Prostate gland (tissue), 2 donors: Measurements from ENCODE around the gene SAMD5. TPM values are rescaled to one million over a fixed set of nuclear protein-coding genes. Genes with fewer than 3 reads are reported as not detected.

Experiments used
- DNase-seq: peaks from one replicate; pipeline ENCODE4 v3.0.0-alpha.2; 2019; ENCODE audit warnings: low spot score
- H3K27ac ChIP-seq, 2 donors: fragments of 200-600 bp; sonication (generic); 2 replicates each; pipeline ENCODE4 v1.5.1; 2017 to 2019
- H3K27me3 ChIP-seq: fragments of 200-600 bp; sonication (generic); replicated peaks from 2 replicates; pipeline ENCODE4 v1.5.1; 2019; ENCODE audit not compliant: insufficient read depth
- H3K36me3 ChIP-seq, 2 donors: fragments of 200-600 bp; sonication (generic); 1 replicate in 1 of 2; 2 replicates in 1 of 2; pipeline versions ENCODE4 v1.5.1 to v1.8.1; 2017 to 2019
- H3K4me1 ChIP-seq: fragments of 200-600 bp; sonication (generic); replicated peaks from 2 replicates; pipeline ENCODE4 v1.5.1; 2019
- H3K4me3 ChIP-seq, 2 donors: fragments of 200-600 bp; sonication (generic); 2 replicates each; pipeline ENCODE4 v1.5.1; 2017 to 2019
- H3K9me3 ChIP-seq: fragments of 200-600 bp; sonication (generic); 2 replicates; pipeline ENCODE4 v1.5.1; 2017
- POLR2A ChIP-seq: fragments of 450-650 bp; IDR thresholded peaks from one replicate; pipeline ENCODE4 v1.6.1; 2016; ENCODE audit warnings: antibody characterized with exemption, mild to moderate bottlenecking
- POLR2AphosphoS5 ChIP-seq: sonication (generic); formaldehyde crosslinking; IDR thresholded peaks from one replicate; pipeline ENCODE4 v1.6.1; 2017; ENCODE audit warnings: antibody characterized with exemption
- WGBS: methylation state at CpG from one replicate; pipeline ENCODE4 v1.1.5; 2018; 5-methylcytosine and 5-hydroxymethylcytosine counted together
- intact Hi-C: fragments of 100-400 bp; cut with DNase I; formaldehyde crosslinking; loops from one replicate; pipeline ENCODE4 v1.14.2; 2022
- total RNA-seq, 2 donors: library from RNA; depleted of rRNA; stranded (reverse); fragments of >200 nt; gene quantifications; one replicate each; pipeline ENCODE4 v1.1.0, GENCODE V29; 2016
- TF ChIP-seq, protein P1 (sequence below), 4 experiments: fragments of 200-600 bp in 2 of 4; fragments of 450-650 bp in 2 of 4; sonication (generic) in 2 of 4; IDR thresholded peaks; 1 replicate in 3 of 4; 2 replicates in 1 of 4; pipeline ENCODE4 v1.5.1; 2016 to 2019; ENCODE audit warnings: antibody characterized with exemption in 4 of 4, mild to moderate bottlenecking in 2 of 4, moderate library complexity in 2 of 4

SAMD5 gene
- total RNA-seq, 2 donors from 2014 or later = 2.2 to 17.0 TPM

DNA sequence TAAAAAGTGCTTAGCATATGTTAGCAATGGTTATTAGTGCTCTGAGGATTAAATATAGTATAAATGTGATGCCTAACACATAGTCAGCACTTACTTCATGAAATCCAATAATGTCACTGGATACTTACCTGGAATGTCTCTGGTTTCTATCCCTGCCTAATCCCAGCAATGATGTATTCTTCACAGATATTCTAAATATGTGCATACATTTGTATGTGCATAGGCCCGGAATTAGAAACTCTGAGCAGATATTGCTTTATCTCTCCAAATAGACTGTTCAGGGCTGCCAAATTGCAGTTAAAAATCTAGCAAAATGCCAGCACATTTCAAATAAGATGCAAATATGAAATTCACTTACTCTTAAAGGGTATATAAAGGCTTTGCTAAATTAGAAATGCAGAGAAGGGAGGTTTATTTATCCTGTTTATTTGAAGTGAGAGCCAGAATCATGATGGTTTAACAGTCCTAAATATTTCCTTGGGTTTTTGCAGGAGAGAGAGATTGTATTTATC is 81.3 kb downstream of the SAMD5 start:
- H3K4me3 ChIP-seq = no peak overlapping the region
- DNase-seq = no peak
- intact Hi-C loops = no loop called here
- H3K27ac ChIP-seq = no peak overlapping the region
- no peaks in the 10 kb centered on the region for H3K9me3 ChIP-seq
- WGBS = 93% methylated on average over 1 of the region's 1 CpG
- TF ChIP-seq POLR2A = no peak
- TF ChIP-seq, protein P1, sequence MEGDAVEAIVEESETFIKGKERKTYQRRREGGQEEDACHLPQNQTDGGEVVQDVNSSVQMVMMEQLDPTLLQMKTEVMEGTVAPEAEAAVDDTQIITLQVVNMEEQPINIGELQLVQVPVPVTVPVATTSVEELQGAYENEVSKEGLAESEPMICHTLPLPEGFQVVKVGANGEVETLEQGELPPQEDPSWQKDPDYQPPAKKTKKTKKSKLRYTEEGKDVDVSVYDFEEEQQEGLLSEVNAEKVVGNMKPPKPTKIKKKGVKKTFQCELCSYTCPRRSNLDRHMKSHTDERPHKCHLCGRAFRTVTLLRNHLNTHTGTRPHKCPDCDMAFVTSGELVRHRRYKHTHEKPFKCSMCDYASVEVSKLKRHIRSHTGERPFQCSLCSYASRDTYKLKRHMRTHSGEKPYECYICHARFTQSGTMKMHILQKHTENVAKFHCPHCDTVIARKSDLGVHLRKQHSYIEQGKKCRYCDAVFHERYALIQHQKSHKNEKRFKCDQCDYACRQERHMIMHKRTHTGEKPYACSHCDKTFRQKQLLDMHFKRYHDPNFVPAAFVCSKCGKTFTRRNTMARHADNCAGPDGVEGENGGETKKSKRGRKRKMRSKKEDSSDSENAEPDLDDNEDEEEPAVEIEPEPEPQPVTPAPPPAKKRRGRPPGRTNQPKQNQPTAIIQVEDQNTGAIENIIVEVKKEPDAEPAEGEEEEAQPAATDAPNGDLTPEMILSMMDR (IDR thresholded peaks at IDR 0.05) = no peak
- TF ChIP-seq POLR2AphosphoS5 = no peak
- no peaks in the 10 kb centered on the region for H3K27me3 ChIP-seq
- no peaks in the 10 kb centered on the region for H3K4me1 ChIP-seq
- no peaks in the 10 kb centered on the region for H3K36me3 ChIP-seq

DNA sequence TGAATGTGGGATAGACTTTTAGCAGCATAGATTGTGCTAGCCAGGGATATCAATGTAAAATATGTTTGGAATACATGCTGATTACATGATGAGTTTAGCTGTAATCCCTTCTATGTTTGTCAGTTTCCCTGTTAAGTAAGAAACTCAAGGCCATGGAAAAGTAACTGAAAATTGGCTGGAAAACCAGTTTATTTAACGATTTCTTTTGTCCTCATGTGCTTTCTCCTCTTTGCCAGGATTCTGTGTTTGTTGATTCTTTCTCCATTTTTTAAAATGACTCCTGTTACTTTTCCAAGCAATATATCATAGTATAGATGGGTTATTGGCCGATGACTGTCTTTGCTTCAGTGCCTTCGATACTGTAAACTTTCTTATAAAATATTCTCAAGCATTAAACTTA is 87.5 kb downstream of the SAMD5 start:
- Histone ChIP-seq H3K4me3 (no peak overlapping the region), H3K9me3 (no peaks in the 10 kb centered on the region), H3K27me3 (no peaks in the 10 kb centered on the region), H3K4me1 (no peaks in the 10 kb centered on the region), H3K27ac (no peak overlapping the region), H3K36me3 (no peaks in the 10 kb centered on the region)
- WGBS = 54% methylated on average over 3 of the region's 3 CpGs
- no peak for DNase-seq
- intact Hi-C loops = no loop called here
- TF ChIP-seq, protein P1 (IDR thresholded peaks at IDR 0.05) = no peak
- no peak for TF ChIP-seq POLR2AphosphoS5
- TF ChIP-seq POLR2A = no peak

DNA sequence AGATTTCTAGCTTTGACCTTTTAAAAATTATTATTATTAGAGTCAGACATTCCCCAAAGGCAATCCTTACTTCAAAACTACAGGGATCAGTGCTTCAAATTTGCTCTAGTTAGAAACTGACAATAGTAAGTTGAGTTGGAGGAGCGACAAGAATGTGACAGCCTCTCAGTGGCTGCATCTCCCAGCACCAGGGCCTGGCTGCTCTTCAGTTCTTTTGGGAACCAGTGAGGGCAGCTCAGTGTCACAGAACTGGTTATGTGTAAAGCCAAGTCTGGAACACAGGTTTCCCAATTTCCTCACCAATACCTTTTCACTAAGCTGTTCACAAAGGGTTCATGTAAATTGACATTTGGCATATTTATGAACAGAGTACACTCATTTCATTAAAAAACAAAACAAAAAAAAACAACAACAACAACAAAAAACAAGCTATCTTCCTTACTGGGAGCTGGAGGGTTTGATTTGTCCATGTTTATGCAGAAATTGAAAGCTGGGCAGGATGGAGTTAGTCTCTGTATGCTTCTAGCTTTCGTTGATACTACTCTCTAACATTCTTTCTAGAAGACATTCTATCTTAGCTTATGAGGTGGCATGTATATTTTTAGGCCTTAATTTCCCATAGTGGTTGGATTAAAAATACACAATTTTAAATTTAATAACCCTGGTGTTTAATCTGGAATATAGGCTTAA is 95.0 kb downstream of the SAMD5 start:
- no peaks in the 10 kb centered on the region for H3K9me3 ChIP-seq
- WGBS = 63% methylated on average over 2 of the region's 2 CpGs
- TF ChIP-seq, protein P1 (IDR thresholded peaks at IDR 0.05) = no peak
- TF ChIP-seq POLR2A (no peak), POLR2AphosphoS5 (no peak)
- DNase-seq = peak; percentile 11
- no peak overlapping the region for H3K27ac ChIP-seq
- H3K4me1 ChIP-seq = no peaks in the 10 kb centered on the region
- no peaks in the 10 kb centered on the region for H3K36me3 ChIP-seq
- intact Hi-C loops = no loop called here
- no peaks in the 10 kb centered on the region for H3K27me3 ChIP-seq
- no peak overlapping the region for H3K4me3 ChIP-seq

DNA sequence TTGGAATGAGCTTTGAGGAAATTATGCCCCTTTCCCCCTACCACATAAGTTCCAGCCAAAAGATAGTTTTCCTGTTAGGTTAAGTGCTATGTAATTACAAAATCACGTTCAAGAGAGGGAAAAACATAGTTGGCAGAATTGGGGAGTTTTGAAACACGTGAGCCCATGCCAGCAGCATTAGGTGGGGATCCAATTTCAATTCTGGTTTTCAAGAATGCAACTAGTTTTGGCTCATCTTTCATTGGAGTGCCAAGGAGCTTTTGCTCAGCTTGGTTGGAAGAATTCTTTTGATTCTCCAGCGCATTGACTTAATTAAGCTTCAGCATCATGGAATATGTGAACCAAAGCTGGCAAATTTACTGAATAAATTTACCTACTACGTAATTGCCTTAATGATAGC is 95.9 kb downstream of the SAMD5 start:
- DNase-seq = no peak
- no peak overlapping the region for H3K4me3 ChIP-seq
- no peaks in the 10 kb centered on the region for H3K27me3 ChIP-seq
- no peaks in the 10 kb centered on the region for H3K36me3 ChIP-seq
- H3K9me3 ChIP-seq = no peaks in the 10 kb centered on the region
- TF ChIP-seq, protein P1 (IDR thresholded peaks at IDR 0.05) = no peak
- TF ChIP-seq POLR2AphosphoS5 = peak; percentile 26
- H3K27ac ChIP-seq = no peak overlapping the region
- intact Hi-C loops = no loop called here
- 48% methylated on average over 4 of the region's 4 CpGs for WGBS
- no peaks in the 10 kb centered on the region for H3K4me1 ChIP-seq

DNA sequence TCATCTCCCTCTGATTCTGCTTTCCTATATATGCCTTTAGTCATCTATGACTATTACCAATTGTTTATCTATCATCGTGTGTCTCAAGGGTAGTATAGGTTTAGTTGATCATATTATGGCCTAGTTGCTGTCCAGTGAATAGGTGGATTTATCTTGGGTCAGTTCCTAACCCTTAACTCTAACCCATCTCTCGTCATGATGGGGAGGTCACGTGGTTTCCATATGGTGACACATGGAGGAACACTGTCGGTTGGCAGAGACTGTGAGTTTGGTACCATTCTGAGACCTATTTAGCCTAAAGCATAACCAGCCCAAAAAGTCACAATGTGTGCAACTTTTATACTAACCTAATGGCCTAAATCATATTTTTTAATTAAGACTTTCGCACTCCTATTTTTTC is 103.5 kb downstream of the SAMD5 start:
- WGBS = 96% methylated on average over 5 of the region's 5 CpGs
- H3K4me1 ChIP-seq = no peaks in the 10 kb centered on the region
- TF ChIP-seq POLR2A = no peak
- no peak for TF ChIP-seq POLR2AphosphoS5
- TF ChIP-seq, protein P1 (IDR thresholded peaks at IDR 0.05) = no peak
- H3K27me3 ChIP-seq = no peaks in the 10 kb centered on the region
- no peak overlapping the region for H3K27ac ChIP-seq
- no peak overlapping the region for H3K4me3 ChIP-seq
- H3K36me3 ChIP-seq = no peaks in the 10 kb centered on the region
- no peak for DNase-seq
- no peaks in the 10 kb centered on the region for H3K9me3 ChIP-seq
- intact Hi-C loops = no loop called here
